Ovary (tissue), 9 donors: Measurements from ENCODE around the gene DENND2D. TPM values are rescaled to one million over a fixed set of nuclear protein-coding genes. Genes with fewer than 3 reads are reported as not detected.

Source experiments
- DNase-seq, 5 donors: peaks; one replicate each; pipeline ENCODE4 v3.0.0-alpha.2; 2019 to 2020
- H3K27ac ChIP-seq, 2 donors: fragments of 200-600 bp; one replicate each; pipeline versions ENCODE4 v1.5.1 to v1.8.0; 2019 to 2022
- H3K27me3 ChIP-seq: fragments of 200-600 bp; one replicate; pipeline ENCODE4 v1.8.0; 2022
- H3K36me3 ChIP-seq: fragments of 200-600 bp; sonication (generic); one replicate; pipeline ENCODE4 v1.5.1; 2019
- H3K4me1 ChIP-seq: one replicate; pipeline ENCODE4 v1.8.1; 2013; ENCODE audit warnings: mild to moderate bottlenecking, moderate library complexity; ENCODE audit not compliant: insufficient read depth
- H3K4me3 ChIP-seq: fragments of 200-600 bp; sonication (generic); one replicate; pipeline ENCODE4 v1.5.1; 2017
- H3K9me3 ChIP-seq, 2 donors: fragments of 200-600 bp in 1 of 2; sonication (generic) in 1 of 2; one replicate each; pipeline versions ENCODE4 v1.5.1 to v1.8.1; 2013 to 2019; ENCODE audit warnings: mild to moderate bottlenecking in 1 of 2, moderate library complexity in 1 of 2
- CTCF ChIP-seq, 3 donors: fragments of 450-650 bp in 2 of 3; fragments of 200-600 bp in 1 of 3; IDR thresholded peaks; one replicate each; pipeline versions ENCODE4 v1.5.1 to v1.8.0; 2016 to 2022; ENCODE audit warnings: antibody characterized with exemption in 3 of 3, mild to moderate bottlenecking in 1 of 3
- EP300 ChIP-seq: sonication (generic); formaldehyde crosslinking; IDR thresholded peaks from one replicate; pipeline ENCODE4 v1.6.1; 2017; ENCODE audit warnings: antibody characterized with exemption
- POLR2A ChIP-seq: fragments of 450-650 bp; IDR thresholded peaks from one replicate; pipeline ENCODE4 v1.6.1; 2017; ENCODE audit warnings: antibody characterized with exemption, mild to moderate bottlenecking, moderate library complexity
- WGBS, 3 donors: extraction: QIAGEN DNeasy Blood & Tissue Kit in 1 of 3; methylation state at CpG; one replicate each; pipeline versions ENCODE4 v1.1.5 to v1.1.7; 2013 to 2017; 5-methylcytosine and 5-hydroxymethylcytosine counted together
- intact Hi-C, 4 donors: fragments of 100-400 bp; cut with DNase I; formaldehyde crosslinking; loops; one replicate each; pipeline versions ENCODE4 v1.11.0 to v1.15.1; 2022 to 2023
- polyA plus RNA-seq, 2 donors: library from polyadenylated mRNA; stranded (reverse); fragments of 200-250 nt in 1 of 2; fragments of 350-450 nt in 1 of 2; fragmentation: Illumina TruSeq in 1 of 2; extraction: RNeasy Lipid Tissue Mini Kit (QIAGEN cat#74804) in 1 of 2; gene quantifications; one replicate each; pipeline ENCODE4 v1.2.3, GENCODE V29; 2013 to 2014
- total RNA-seq, 7 donors: library from RNA; depleted of rRNA in 2 of 7; stranded (reverse); fragments of >200 nt in 2 of 7; fragmentation: NEBNext Ultra II Directional in 3 of 7; extraction: Animal tissue kit (Norgen Biotek cat#: 25700) in 3 of 7; gene quantifications; one replicate each; pipeline versions ENCODE4 v1.1.0 to v1.2.4, GENCODE V29; 2016 to 2023
- donor health status: DM: no; HTN: no; CAD: no; lungs with moderate emphysema.
- donor health status: DM: no; HTN: no; CAD: no.
- donor health status: Bipolar disorder and iron deficiency.
- donor health status: DM: yes; HTN: yes; CAD: no.
- donor health status: DM: no; HTN: no; CAD: no.
- donor health status: DM: yes; HTN: yes; CAD: no.

DENND2D gene
- total and polyA plus RNA-seq, 9 donors, result 2.5 to 19.0 (median 9.5) TPM

GRCh38 chr1:111241797-111242196 is 41.4 kb upstream of the DENND2D start:
- TF ChIP-seq CTCF (IDR thresholded peaks at IDR 0.05), result no peak
- no peak for TF ChIP-seq EP300
- TF ChIP-seq POLR2A, result no peak
- WGBS, 3 donors, result 75 to 85% (median 83%) methylated on average over 2 of the region's 2 CpGs
- DNase-seq, result no peak
- no peaks in the 10 kb centered on the region for H3K36me3 ChIP-seq
- intact Hi-C loops, result no loop called here
- no peak overlapping the region for H3K27ac ChIP-seq
- no peaks in the 10 kb centered on the region for H3K9me3 ChIP-seq
- H3K27me3 ChIP-seq, result no peaks in the 10 kb centered on the region
- H3K4me1 ChIP-seq, result peaks cover 5% of the 10 kb centered on the region
- H3K4me3 ChIP-seq, result no peak overlapping the region

- intact Hi-C loops, result no loop called here
- H3K36me3 ChIP-seq, result no peaks in the 10 kb centered on the region
- H3K9me3 ChIP-seq, result no peaks in the 10 kb centered on the region
- H3K27me3 ChIP-seq, result no peaks in the 10 kb centered on the region
- H3K4me3 ChIP-seq, result no peak overlapping the region
- peaks cover 5% of the 10 kb centered on the region for H3K4me1 ChIP-seq
- TF ChIP-seq POLR2A, result no peak
- TF ChIP-seq CTCF (IDR thresholded peaks at IDR 0.05), result no peak
- TF ChIP-seq EP300, result no peak
- 84 to 89% (median 88%) methylated on average over 5 of the region's 5 CpGs for WGBS, 3 donors
- no peak overlapping the region for H3K27ac ChIP-seq
- DNase-seq, result no peak
Measured at GRCh38 chr1:111238056-111238795, 37.8 kb upstream of the DENND2D start.

- intact Hi-C loops, result no loop called here
- H3K9me3 ChIP-seq, result no peaks in the 10 kb centered on the region
- TF ChIP-seq POLR2A, result no peak
- TF ChIP-seq EP300, result no peak
- TF ChIP-seq CTCF (IDR thresholded peaks at IDR 0.05), result no peak
- H3K27me3 ChIP-seq, result no peaks in the 10 kb centered on the region
- no peak for DNase-seq
- 48 to 59% (median 56%) methylated on average over 3 of the region's 3 CpGs for WGBS, 3 donors
- H3K27ac ChIP-seq, result no peak overlapping the region
- no peaks in the 10 kb centered on the region for H3K4me1 ChIP-seq
- H3K36me3 ChIP-seq, result no peaks in the 10 kb centered on the region
- H3K4me3 ChIP-seq, result no peak overlapping the region
Measured at GRCh38 chr1:111236806-111237205, 36.4 kb upstream of the DENND2D start.

- no peak for TF ChIP-seq POLR2A
- no peaks in the 10 kb centered on the region for H3K9me3 ChIP-seq
- no peaks in the 10 kb centered on the region for H3K27me3 ChIP-seq
- H3K4me3 ChIP-seq, result no peak overlapping the region
- no peak for DNase-seq
- 0 to 4% (median 1%) methylated on average over 1 of the region's 1 CpG for WGBS, 3 donors
- no peak overlapping the region for H3K27ac ChIP-seq
- no peaks in the 10 kb centered on the region for H3K36me3 ChIP-seq
- intact Hi-C loops, result no loop called here
- no peaks in the 10 kb centered on the region for H3K4me1 ChIP-seq
Measured at GRCh38 chr1:111236379-111236778, 35.9 kb upstream of the DENND2D start.

- intact Hi-C loops, result no loop called here
- WGBS, 3 donors, result 78 to 84% (median 83%) methylated on average over 3 of the region's 3 CpGs
Measured at GRCh38 chr1:111234866-111235265, 34.4 kb upstream of the DENND2D start.

More at GRCh38 chr1:111234866-111235265, 34.4 kb upstream of the DENND2D start:
- TF ChIP-seq CTCF (IDR thresholded peaks at IDR 0.05) (no peak), POLR2A (no peak), EP300 (no peak)
- H3K27ac ChIP-seq, result no peak overlapping the region
- H3K4me3 ChIP-seq, result no peak overlapping the region
- no peak for DNase-seq
- H3K27me3 ChIP-seq, result no peaks in the 10 kb centered on the region
- no peaks in the 10 kb centered on the region for H3K36me3 ChIP-seq
- no peaks in the 10 kb centered on the region for H3K9me3 ChIP-seq
- no peaks in the 10 kb centered on the region for H3K4me1 ChIP-seq
